ENCODE results near the gene PICALM. TPM values are rescaled to one million over a fixed set of nuclear protein-coding genes. Genes with fewer than 3 reads are reported as not detected.

PICALM gene
- total RNA-seq, 1 donor from 2014 or later: 150 TPM

DNA sequence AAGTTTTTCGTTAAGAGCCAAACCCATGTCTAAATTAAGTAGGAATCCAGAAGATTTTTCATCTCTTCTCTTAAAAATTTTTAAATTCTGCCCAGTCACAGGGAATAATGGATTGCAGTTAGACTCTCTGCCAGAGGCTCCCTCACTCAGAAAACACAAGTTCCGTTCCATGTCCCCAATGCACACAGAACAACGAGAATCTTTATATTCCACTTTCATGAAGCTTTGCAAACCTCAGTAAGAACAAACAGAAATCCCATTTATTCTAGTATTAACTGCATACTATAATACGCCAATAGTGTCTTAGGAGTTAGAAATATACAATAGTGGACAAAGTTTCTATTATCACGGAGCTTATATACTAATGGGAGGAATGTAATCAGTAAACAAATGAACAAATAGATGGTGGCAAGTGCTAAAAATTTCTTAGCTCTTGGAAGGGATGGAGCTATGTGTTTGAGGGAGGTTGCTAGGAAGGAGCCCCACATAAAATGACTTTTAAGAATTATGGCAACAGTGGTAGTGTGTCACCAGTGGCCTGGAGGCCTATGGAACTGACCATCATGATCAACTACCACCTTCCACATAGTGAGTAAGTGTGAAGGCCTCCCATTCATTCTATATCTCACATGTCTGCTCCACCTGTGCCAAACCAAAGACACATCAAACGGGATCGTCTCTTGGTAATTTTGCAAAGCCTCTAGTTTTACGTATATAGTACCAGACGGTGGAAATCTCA, 24.9 kb downstream of the PICALM start:
- Mint-ChIP-seq H3K4me1 (peaks cover 29% of the 10 kb centered on the region), H3K36me3 (no peaks in the 10 kb centered on the region), H3K27me3 (ENCODE audit: low read depth) (no peaks in the 10 kb centered on the region), H3K9me3 (no peaks in the 10 kb centered on the region), H3K4me3 (no peak overlapping the region), H3K27ac (peak overlapping the region; percentile 21)
- TF ChIP-seq, protein P1, sequence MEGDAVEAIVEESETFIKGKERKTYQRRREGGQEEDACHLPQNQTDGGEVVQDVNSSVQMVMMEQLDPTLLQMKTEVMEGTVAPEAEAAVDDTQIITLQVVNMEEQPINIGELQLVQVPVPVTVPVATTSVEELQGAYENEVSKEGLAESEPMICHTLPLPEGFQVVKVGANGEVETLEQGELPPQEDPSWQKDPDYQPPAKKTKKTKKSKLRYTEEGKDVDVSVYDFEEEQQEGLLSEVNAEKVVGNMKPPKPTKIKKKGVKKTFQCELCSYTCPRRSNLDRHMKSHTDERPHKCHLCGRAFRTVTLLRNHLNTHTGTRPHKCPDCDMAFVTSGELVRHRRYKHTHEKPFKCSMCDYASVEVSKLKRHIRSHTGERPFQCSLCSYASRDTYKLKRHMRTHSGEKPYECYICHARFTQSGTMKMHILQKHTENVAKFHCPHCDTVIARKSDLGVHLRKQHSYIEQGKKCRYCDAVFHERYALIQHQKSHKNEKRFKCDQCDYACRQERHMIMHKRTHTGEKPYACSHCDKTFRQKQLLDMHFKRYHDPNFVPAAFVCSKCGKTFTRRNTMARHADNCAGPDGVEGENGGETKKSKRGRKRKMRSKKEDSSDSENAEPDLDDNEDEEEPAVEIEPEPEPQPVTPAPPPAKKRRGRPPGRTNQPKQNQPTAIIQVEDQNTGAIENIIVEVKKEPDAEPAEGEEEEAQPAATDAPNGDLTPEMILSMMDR (IDR thresholded peaks at IDR 0.05; ENCODE audit: unreplicated experiment): no peak
- DNase-seq (ENCODE audit: low spot score in 2 of 2, unreplicated experiment in 2 of 2): no peak

DNA sequence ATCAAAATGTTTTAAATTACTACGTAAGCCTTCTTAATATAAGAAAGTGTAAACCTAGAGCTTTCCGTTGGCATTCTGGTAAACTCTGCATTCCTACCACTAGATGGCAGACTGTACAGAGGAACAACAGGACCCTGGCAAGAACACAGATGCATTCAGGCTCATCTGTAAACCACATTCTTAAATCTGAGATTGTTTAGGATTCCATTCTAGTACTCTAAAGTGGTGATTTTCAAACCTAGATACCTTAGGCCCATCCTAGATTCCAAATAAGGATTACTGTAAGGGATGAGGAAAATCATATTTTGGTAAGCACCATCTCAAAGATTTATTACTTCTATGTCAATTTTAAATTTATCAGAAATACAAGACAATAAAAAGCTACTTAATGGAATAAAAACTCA, 26.9 kb downstream of the PICALM start:
- H3K4me1 Mint-ChIP-seq: peaks cover 27% of the 10 kb centered on the region
- peaks cover 2% of the 10 kb centered on the region for H3K36me3 Mint-ChIP-seq
- peak overlapping the region; percentile 81 for H3K27ac Mint-ChIP-seq
- H3K4me3 Mint-ChIP-seq: no peak overlapping the region
- DNase-seq (ENCODE audit: low spot score in 2 of 2, unreplicated experiment in 2 of 2): peak; percentile 45 to 71
- TF ChIP-seq, protein P1 (IDR thresholded peaks at IDR 0.05; ENCODE audit: unreplicated experiment): peak; percentile 92
- H3K9me3 Mint-ChIP-seq: no peaks in the 10 kb centered on the region
- H3K27me3 Mint-ChIP-seq (ENCODE audit: low read depth): no peaks in the 10 kb centered on the region

GRCh38 chr11:86040919-86041850, 27.7 kb downstream of the PICALM start:
- Mint-ChIP-seq H3K4me3 (no peak overlapping the region), H3K4me1 (peaks cover 30% of the 10 kb centered on the region), H3K27ac (peak overlapping the region; percentile 81), H3K36me3 (peaks cover 6% of the 10 kb centered on the region), H3K27me3 (ENCODE audit: low read depth) (no peaks in the 10 kb centered on the region), H3K9me3 (no peaks in the 10 kb centered on the region)
- DNase-seq (ENCODE audit: low spot score in 2 of 2, unreplicated experiment in 2 of 2): no peak
- TF ChIP-seq, protein P1 (IDR thresholded peaks at IDR 0.05; ENCODE audit: unreplicated experiment): no peak

DNA sequence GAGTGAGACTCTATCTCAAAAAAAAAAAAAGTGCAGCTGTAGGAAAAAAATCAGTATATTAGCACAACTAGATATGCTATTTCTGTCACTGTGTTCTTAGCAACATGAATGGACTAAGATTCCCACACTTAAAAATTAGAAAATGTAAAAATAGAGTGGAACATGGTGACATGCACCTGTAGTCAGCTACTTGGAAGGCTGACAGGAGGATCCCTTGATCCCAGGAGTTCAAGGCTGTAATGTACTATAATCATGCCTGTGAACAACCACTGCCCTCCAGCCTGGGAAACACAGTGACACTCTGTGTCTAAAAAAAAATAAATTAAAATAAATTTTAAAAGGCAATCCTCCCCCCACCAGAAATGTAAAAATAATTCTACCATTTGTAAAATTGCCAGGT, 29.8 kb downstream of the PICALM start:
- TF ChIP-seq, protein P1 (IDR thresholded peaks at IDR 0.05; ENCODE audit: unreplicated experiment): no peak
- no peaks in the 10 kb centered on the region for H3K27me3 Mint-ChIP-seq (ENCODE audit: low read depth)
- DNase-seq (ENCODE audit: low spot score in 2 of 2, unreplicated experiment in 2 of 2): no peak
- peaks cover 39% of the 10 kb centered on the region for H3K4me1 Mint-ChIP-seq
- no peak overlapping the region for H3K27ac Mint-ChIP-seq
- no peaks in the 10 kb centered on the region for H3K9me3 Mint-ChIP-seq
- no peak overlapping the region for H3K4me3 Mint-ChIP-seq
- peaks cover 6% of the 10 kb centered on the region for H3K36me3 Mint-ChIP-seq

DNA sequence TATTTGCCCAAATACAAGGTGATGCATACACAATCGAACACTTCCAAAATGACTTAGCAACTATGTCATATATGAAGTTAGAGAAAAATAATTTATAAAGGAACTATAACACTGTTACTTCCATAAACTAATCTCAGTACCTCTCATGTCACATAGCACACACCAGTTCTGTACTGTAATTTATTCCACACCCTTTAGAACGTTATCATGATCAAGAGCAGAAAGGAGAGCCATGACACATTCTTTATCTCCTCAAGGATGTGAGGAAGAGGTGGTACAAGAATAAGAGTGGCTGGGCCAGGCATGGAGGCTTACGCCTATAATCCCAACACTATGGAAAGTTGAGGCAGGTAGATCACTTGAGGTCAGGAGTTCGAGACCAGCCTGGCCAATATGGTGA, 31.1 kb downstream of the PICALM start:
- H3K4me1 Mint-ChIP-seq: peaks cover 32% of the 10 kb centered on the region
- no peak overlapping the region for H3K4me3 Mint-ChIP-seq
- no peak for DNase-seq (ENCODE audit: low spot score in 2 of 2, unreplicated experiment in 2 of 2)

More for the DNA sequence above, 31.1 kb downstream of the PICALM start:
- no peaks in the 10 kb centered on the region for H3K9me3 Mint-ChIP-seq
- H3K27me3 Mint-ChIP-seq (ENCODE audit: low read depth): no peaks in the 10 kb centered on the region
- peaks cover 6% of the 10 kb centered on the region for H3K36me3 Mint-ChIP-seq
- TF ChIP-seq, protein P1 (IDR thresholded peaks at IDR 0.05; ENCODE audit: unreplicated experiment): no peak
- no peak overlapping the region for H3K27ac Mint-ChIP-seq

All from mesothelial cell of epicardium (in vitro differentiated cells).